NCI-H187 treated with DMSO at 0.1 percent for 48 hours (cell line): ENCODE data around the gene TNRC6C.

Experiments used
- DNase-seq: peaks from one replicate; lab custom pipeline; 2025; lab: John Stamatoyannopoulos, UW

TNRC6C gene

DNA sequence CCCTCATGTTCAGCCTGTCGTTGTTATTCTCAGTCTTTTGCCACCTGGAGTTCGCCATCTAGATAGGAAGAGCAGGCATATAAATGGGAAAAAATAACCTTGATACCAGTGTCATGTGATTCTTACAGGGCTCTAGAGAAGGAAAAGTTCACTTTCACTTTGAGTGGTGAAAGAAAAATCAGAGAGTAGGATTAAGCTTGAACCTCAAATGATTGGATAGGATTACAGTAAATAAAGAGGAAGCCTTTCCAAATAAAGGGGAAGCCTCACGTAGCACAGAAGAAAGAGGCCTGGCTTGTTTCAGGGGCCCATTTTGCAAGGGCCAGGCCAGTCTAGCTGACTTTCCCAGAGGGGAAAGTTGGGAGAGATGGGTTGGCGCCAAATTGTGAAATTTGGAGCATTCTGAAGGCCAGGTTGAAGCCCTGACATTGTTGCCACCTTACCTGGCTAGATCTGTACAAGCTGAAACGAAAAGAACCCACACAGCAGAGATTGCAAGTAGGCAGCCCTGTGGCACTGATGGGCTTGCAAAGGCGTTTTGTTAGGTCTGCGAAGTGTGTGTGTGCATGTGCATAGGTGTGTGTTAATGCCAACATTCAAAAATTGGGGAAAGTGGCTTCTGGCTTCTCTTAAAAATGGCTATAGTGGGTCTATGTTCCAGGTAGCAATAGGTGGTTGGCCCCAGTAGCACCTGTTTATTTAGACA, 131.2 kb downstream of the TNRC6C start:
- DNase-seq, result no peak

DNA sequence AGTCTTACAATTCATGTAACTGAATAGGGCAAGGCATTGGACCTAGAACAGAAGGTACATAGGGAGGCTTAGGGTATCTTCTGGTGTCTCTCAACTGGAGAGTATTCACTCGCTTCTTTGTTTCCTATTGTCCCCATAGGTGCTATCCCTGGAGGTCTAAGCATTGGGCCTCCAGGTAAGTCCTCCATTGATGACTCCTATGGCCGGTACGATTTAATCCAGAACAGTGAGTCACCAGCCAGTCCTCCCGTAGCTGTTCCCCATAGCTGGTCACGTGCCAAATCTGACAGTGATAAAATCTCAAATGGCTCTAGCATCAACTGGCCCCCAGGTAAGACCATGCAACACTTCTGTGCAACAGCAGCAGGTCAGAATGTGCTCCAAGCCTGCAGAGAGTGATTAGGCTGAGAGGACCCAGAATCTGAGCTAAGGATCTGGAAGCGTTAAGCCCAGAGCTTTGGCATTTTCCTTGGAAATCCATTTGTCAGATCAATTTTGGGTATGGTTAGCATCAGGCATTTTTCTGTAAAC, 134.4 kb downstream of the TNRC6C start:
- DNase-seq, result no peak

DNA sequence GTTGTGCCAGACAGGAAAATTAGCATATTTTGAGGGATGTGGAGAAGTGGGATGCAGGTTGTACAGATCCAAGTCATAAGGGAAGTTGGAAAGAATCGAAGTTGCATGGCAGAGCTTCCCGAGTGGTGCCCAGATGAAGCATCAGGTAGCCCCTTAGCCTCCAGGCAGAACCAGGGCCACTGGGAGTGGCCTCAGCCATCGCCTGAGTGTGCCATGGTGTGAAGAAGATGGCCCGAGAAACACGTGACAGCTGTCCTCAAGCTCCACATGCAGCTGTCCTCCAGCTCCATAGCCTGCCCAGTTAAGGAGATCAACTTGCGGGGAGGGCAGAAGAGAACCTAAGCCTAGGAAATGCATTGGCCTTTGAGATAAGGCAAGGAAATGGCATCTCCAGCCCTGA, 136.5 kb downstream of the TNRC6C start:
- no peak for DNase-seq

DNA sequence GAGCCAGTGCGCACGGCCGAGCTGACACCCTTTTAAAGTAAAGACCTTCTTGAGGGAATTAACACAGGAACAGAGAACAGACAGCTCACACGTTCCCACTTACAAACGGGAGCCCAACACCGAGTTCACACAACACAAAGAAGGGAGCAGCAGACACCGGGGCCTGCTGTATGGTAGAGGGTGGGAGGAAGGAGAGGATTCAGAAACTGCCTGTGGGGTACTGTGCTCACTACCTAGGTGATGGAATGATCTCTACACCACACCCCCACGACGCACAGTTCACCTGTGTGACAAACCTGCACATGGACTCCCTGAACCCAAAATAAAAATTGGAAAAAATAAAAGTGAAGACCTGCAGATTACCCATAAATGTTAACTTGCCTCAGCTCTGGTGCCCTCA, 137.6 kb downstream of the TNRC6C start:
- DNase-seq, result no peak

DNA sequence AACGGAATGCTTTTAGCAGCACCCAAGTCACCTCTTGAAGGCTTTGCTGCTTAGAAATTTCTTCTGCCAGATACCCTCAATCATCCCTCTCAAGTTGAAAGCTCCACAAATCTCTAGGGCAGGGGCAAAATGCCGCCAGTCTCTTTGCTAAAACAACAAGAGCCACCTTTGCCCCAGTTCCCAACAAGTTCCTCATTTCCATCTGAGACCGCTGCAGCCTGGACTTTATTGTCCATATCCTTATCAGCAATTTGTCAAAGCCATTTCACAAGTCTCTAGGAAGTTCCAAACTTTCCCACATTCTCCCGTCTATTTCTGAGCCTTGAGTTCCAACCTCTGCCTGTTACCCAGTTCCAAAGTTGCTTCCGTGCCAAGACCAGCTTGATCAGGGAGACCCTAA, 142.6 kb downstream of the TNRC6C start:
- no peak for DNase-seq

DNA sequence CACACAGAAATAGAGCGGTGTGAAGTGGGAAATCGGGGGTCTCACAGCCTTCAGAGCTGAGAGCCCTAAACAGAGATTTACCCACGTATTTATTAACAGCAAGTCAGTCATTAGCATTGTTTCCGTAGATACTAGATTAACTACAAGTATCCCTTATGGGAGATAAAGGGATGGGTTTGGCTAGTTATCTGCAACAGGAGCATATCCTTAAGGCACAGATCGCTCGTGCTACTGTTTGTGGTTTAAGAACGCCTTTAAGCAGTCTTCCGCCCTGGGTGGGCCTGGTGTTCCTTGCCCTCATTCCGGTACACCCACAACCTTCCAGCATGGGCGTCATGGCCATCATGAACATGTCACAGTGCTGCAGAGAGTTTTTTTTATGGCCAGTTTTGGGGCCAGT, 143.0 kb downstream of the TNRC6C start:
- DNase-seq, result no peak

DNA sequence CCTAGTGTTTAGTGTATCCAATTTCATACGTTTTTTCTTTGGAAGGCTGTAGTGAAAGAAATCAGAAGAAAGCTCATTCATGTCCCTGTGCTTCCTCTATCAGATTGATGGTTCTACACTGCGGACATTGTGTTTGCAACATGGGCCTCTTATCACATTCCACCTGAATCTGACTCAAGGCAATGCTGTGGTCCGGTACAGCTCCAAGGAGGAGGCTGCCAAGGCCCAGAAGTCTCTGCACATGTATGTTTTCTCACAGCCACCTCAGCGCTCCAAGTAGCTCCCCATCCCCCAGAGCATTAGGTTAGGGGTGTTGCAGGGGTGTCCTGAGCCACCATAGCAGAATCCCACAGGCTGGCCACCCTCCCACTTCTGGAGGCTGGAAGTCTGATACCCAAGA, 144.8 kb downstream of the TNRC6C start:
- no peak for DNase-seq

DNA sequence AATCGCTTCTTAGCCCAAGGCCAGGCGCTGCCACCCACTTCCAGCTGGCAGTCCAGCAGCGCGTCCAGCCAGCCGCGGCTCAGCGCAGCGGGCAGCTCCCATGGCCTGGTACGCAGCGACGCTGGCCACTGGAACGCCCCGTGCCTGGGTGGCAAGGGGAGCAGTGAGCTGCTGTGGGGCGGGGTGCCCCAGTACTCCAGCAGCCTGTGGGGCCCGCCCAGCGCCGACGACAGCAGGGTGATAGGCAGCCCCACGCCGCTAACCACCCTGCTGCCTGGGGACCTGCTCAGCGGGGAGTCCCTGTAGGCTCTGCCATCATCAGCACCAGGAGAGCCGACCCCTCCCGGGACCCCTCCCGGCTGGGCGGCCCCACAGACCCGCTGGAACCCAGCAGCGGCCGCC, 146.0 kb downstream of the TNRC6C start:
- no peak for DNase-seq

DNA sequence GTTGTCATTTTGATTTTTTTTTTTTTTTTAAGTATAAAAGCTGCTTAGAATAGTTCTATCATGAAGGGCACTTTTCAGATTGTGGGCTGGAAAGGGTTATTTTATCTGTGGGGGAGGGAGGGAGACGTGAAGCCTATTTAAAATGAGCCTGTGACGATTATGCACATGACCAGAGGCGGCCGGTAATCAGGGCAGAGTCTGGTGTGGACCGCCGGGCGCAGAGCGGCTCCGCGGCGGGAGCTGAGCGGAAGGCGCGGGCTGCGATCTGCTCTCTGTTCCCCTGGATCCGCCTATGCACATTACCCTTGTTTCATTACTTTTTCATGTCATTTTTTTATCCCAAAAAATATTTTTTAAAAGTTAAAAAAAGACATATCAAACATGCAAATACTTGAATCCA, 146.6 kb downstream of the TNRC6C start:
- no peak for DNase-seq

DNA sequence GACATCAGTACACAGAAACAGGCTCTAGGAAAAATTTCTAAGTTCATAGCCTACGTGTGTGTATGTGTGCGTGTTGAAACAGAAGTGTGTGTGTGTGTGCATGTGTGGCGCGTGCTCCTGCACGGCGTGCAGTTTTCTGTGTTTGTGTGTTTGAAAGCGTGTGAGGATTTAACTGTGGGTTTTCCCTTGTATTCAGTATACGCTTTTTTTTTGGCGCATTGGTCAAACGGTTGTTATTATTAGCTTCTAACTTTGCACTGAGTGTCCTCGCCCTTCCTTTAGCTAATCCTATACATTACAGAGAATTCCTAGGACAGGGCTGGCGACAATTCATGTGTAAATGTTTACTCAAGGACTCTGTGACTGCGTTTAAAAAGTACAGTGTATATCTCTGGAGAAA, 147.0 kb downstream of the TNRC6C start:
- no peak for DNase-seq

DNA sequence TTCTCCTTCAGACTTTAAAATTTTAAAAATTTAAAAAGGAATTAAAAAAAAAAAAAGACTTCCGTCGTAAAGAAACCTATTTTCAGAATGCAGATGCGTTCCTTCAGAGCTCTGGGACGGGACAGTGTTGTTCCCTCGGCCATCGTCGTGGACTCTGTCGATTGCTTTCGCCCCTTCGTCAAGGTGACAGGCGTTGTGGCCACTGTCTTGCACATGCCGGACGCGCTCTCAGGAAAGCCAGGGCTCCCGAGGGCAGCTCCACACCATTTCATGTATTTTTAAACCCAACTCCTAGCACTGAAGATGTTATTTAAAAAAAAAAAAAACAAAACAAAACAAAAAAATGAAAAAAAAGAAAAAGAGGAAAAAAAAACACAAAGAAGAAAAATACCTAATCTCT, 147.7 kb downstream of the TNRC6C start:
- no peak for DNase-seq

DNA sequence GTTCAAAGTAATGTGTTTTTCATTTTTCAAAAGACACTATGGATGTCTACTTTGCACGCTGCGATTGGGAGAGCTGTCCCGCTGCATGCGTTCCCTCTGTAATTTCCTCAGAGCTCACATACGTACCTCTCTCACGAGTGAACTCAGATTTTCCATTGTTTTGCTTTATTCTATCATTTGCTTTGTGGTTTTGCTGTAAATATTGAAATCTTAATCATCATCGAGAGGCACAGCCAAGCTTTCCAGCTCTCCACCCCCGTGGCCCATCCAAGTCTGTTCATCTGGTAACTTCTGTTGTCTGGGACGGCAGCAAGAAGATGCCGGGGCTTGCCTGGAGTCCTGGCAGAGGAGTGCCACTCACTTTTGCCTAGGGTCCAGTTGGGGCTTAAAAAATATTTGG, 149.0 kb downstream of the TNRC6C start:
- no peak for DNase-seq

DNA sequence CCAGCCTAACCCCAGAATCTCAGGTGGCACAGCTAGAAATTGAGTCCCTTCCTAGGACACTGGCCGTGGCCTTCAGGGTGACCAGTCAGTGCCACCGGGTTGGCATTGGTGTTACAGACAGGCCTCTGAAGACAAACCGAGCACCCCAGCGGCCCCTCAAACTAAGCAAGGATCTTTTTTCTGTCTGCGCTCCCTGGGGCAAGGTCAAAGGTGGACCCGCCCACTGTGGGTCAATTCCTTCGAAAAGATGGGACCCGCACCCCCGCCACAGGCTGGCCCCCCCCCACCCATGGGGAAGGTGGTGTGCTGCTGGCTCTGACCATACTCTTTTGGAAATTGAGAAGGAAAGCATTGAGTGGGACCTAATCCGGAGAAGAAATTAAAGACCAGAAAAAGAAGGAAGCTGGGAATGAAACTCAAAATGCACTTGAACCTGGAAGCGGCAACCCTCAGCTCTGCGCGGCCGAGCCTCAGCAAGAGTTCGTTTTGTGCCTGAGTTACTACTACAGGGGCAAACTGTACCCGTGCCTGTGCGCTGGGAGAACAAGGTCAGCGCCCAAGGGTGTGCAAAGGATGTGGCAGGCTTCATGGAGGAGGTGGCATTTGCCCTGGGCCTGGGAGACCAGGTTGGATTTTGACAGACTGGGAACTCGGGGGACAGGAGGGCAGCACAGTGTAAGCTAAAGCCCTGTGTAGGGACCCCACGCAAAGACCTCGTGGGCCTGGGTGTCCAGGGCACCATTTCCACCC, 149.6 kb downstream of the TNRC6C start:
- no peak for DNase-seq

DNA sequence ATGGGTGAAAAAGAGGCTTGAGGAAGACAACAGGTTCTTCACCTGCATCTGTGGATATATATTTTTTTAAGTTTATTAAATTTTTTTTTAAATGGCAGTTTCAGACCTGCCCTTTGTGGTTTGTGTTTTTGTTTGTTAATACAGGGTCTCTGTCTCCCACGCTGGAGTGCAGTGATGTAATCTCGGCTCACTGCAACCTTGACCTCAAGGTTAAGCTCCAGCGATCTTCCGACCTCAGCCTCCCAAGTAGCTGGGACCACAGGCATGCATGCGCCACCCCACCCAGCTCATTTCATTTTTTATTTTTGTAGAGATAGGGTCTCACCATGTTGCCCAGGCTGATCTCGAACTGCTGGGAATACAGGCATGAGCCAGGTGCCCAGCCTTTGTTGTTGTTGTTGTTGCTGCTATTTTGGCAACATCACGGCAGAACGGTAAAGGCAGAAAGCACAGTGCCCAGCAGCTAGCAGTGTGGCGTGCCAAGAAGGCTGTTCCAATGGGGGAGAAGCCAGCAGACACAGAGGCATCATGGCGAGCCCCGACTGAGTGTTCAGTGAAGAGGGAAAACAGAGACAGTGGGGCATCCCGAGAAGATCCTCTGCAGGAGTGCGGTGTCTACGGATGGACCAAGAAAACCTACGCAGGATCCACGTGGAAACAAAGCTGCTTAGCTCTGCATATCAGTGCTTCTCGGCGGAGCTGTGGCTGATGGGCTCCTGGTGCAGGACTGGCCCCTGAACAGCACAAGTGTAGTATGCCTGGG, 150.4 kb downstream of the TNRC6C start:
- DNase-seq, result no peak

DNA sequence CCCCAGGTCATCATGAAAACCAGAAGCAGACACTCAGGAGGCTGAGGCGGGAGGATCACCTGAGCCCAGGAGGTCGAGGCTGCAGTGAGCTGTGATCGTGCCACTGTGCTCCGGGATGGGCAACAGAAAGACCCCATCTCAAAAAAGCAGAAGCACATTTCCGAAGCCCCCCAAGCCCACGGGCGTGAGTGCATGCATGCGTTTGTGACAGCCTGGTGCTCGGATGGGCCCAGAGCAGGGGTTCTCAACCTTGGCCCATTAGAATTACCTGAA, 150.9 kb downstream of the TNRC6C start:
- no peak for DNase-seq

DNA sequence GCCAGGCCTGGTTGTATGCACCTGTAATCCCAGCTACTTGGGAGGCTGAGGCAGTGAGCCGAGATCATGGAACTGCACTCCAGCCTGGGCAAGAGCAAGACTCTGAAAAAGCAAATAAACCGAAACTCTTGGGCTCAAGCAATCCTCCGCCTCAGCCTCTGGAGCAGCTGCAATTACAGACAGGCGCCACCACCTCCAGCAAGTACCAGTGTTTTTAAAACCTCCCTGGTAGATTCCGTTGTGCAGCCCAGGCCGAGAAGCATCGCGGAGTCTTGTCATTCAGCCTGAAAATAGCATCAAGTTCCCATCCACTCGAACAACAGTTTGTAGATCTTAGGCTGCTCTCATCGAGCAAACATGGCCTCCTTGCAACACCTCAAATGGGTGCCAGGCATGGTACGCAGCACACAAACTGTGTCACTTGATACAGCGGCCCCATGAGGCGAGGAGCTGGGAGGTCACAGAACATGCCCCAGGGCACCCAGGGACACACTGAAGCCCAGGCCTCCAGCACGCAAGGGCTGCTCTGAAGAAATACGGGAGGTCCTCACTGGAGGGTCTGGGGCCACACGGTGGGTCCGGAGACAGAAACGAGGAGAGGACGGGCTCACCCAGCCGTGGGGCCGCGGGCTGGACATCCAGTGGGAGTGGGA, 152.0 kb downstream of the TNRC6C start:
- no peak for DNase-seq

DNA sequence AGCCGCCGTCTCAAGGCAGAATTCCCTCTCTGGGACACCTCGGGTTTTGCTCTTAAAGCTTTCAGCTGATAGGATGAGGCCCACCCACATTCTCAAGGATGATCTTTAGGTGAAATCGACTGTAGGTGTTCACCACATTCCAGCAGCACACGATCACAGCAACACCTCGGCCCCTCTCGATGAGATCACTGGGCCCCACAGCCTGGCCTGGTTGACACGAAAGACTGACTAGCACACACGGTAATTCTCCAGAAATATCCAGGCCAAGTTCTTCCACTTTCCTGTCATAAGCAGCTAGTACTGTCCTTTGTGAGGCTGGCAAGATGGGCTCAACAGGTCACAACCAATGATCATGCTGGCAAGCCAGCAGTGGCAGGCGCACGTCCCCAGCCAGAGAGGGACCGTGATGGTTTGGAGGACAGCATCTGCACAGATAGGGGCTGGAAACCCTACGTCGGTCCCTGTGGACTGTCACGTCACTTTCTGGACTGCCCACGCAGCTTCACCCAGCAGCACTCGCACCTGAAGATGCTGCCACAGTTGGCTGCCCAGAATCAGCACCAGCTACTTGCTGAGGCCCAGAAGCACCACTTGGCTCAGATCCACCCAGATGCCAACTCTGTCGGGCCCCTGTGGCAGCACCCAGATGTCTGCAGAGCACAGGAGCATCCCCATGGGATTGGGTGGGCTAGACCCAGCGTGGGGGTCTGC, 152.7 kb downstream of the TNRC6C start:
- no peak for DNase-seq

DNA sequence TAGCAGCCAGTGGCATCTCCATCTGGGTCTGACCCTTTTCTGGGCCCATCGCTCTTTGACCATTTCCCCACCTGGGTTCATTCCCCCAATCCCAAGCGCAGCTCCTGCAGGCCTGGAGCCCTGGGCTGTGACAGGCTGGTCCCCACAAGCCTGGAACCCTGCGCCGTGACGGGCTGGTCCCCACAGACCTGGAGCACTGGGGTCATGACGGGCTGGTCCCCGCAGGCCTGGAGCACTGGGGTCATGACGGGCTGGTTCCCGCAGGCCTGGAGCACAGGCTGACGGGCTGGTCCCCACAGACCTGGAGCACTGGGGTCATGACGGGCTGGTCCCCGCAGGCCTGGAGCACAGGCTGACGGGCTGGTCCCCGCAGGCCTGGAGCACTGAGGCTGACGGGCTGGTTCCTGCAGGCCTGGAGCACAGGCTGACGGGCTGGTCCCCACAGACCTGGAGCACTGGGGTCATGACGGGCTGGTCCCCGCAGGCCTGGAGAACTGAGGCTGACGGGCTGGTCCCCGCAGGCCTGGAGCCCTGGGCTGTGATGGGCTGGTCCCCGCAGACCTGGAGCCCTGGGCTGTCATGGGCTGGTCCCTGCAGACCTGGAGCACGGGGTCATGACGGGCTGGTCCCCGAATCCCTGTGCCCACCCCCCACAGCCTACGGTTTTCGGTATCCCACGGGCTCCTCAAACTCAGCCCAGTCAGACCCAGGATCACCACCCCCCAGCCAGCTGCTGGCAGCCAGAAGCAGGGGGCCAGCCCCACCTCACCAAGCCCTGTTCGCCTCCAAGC, 153.4 kb downstream of the TNRC6C start:
- DNase-seq, result no peak

DNA sequence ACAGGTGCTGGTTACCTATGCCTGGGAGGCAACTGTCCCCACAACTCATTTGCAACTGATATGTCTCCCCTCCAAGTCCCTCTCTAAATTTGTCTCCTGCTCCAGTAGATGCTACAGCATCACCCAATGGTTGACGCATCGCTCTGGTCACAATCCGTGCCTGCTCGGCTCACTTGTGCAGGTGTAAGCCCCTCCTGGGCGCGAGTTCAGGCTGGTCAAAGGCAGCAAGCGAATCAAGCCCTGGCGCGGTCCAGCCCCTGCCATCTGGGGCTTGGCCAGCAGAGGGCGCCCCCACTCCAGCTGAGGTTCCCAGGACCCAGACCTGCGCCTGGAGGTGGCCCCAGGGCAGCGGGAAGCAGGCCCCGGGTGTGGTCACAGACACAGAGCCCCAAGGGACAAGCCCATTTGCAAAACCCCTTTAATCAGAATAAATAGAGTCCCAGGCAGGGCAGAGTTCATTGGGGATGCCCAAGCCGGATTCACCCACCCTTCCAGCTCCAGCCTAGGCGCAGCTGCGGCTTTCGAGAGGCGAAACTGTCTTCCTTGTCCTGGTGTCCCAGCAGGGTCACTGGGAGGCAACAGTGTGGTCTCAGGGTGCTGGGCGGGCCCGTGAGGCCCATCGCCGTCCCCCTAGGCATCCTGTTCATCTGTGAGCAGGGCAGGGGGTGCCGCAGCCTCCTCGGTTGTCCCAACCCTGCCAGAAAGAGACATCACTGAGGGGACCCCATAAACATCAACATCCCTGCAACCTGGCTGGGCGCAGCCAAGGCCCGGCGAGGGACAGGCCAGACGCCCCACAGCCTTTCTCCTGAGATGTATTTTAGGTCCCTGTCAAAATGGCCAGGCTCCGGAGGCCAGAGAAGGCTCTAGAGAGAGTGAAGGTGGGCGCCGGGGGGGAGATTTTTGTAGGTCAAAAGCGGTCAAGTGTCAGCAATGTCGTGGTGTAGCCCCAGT, 154.3 kb downstream of the TNRC6C start:
- DNase-seq, result no peak
